Measurements from ENCODE around the gene RAB10.

GRCh38 chr2:26144031-26144430 lies 110.1 kb downstream of the RAB10 start:
- no peak for TF ChIP-seq EZH2 (IDR thresholded peaks at IDR 0.05)
- TF ChIP-seq CTCF (IDR thresholded peaks at IDR 0.05): no peak
